CD4-positive, alpha-beta memory T cell (primary cell): ENCODE measurements around the gene PTTG2. TPM values are rescaled to one million over a fixed set of nuclear protein-coding genes. Genes with fewer than 3 reads are reported as not detected.

Experiments used
- CTCF ChIA-PET: fragments of 350-600 bp; sonication (Branson Sonifier 250); formaldehyde crosslinking; loops from one replicate; lab custom pipeline; 2021; ENCODE audit warnings: inconsistent platforms; ENCODE audit not compliant: partially characterized antibody; lab: Charles Lee
- POLR2A ChIA-PET: fragments of 350-600 bp; sonication (Branson Sonifier 250); formaldehyde crosslinking; loops from one replicate; lab custom pipeline; 2021; ENCODE audit not compliant: partially characterized antibody; lab: Charles Lee
- DNase-seq, 5 donors: peaks; one replicate each; pipeline versions ENCODE4 v3.0.0 to v3.0.0-alpha.2; 2020 to 2022; ENCODE audit warnings: mixed read lengths in 1 of 5
- H3K27ac ChIP-seq: one replicate; pipeline ENCODE4 v1.7.0; 2013; ENCODE audit warnings: low read depth, low read length
- H3K27me3 ChIP-seq: 2 replicates; pipeline ENCODE4 v1.7.0; 2013; ENCODE audit warnings: mild to moderate bottlenecking, low read length, moderate library complexity; ENCODE audit not compliant: insufficient read depth
- H3K36me3 ChIP-seq: 2 replicates; pipeline ENCODE4 v1.7.0; 2013; ENCODE audit warnings: mild to moderate bottlenecking, low read length, moderate library complexity; ENCODE audit not compliant: insufficient read depth
- H3K4me1 ChIP-seq: 2 replicates; pipeline ENCODE4 v1.7.0; 2013; ENCODE audit warnings: mild to moderate bottlenecking, low read length, moderate library complexity; ENCODE audit not compliant: insufficient read depth
- H3K4me3 ChIP-seq, 2 donors: one replicate each; pipeline ENCODE4 v1.7.0; 2013; ENCODE audit warnings: low read length in 2 of 2, mild to moderate bottlenecking in 1 of 2
- H3K9me3 ChIP-seq, 2 donors: one replicate each; pipeline ENCODE4 v1.7.0; 2013; ENCODE audit warnings: low read length in 2 of 2, control low read depth in 1 of 2; ENCODE audit not compliant: control insufficient read depth in 1 of 2
- H3K27ac Mint-ChIP-seq, 7 donors: one replicate each; pipeline ENCODE4 v1.8.0; 2020 to 2021; ENCODE audit warnings: mixed read lengths in 7 of 7, mild to moderate bottlenecking in 6 of 7, inconsistent platforms in 3 of 7, moderate library complexity in 3 of 7
- H3K27me3 Mint-ChIP-seq, 2 donors: one replicate each; pipeline ENCODE4 v1.8.0; 2020 to 2021; ENCODE audit warnings: mixed read lengths in 2 of 2
- H3K36me3 Mint-ChIP-seq, 2 donors: one replicate each; pipeline ENCODE4 v1.8.0; 2020 to 2021; ENCODE audit warnings: mixed read lengths in 2 of 2, inconsistent platforms in 1 of 2, mild to moderate bottlenecking in 1 of 2
- H3K4me1 Mint-ChIP-seq, 4 donors: one replicate each; pipeline ENCODE4 v1.8.0; 2020 to 2021; ENCODE audit warnings: mixed read lengths in 4 of 4, mild to moderate bottlenecking in 1 of 4
- H3K4me3 Mint-ChIP-seq, 8 donors: one replicate each; pipeline ENCODE4 v1.8.0; 2020 to 2021; ENCODE audit warnings: mixed read lengths in 8 of 8, mild to moderate bottlenecking in 7 of 8, moderate library complexity in 6 of 8, inconsistent platforms in 3 of 8
- H3K9me3 Mint-ChIP-seq, 8 donors: one replicate each; pipeline ENCODE4 v1.8.0; 2020 to 2021; ENCODE audit warnings: mixed read lengths in 8 of 8, mild to moderate bottlenecking in 5 of 8, inconsistent platforms in 3 of 8, moderate library complexity in 1 of 8
- intact Hi-C: fragments of 100-400 bp; cut with micrococcal nuclease; formaldehyde crosslinking; loops from one replicate; pipeline ENCODE4 v1.15.1; 2023
- polyA plus RNA-seq, 2 donors: library from polyadenylated mRNA; unstranded; fragments of 300-500 nt; fragmentation: Illumina TruSeq; gene quantifications; one replicate each; pipeline ENCODE4 v1.2.3, GENCODE V29; 2021
- total RNA-seq, 2 experiments: library from RNA; stranded (reverse); gene quantifications; one replicate each; pipeline ENCODE4 v1.2.3, GENCODE V29; 2021

PTTG2 gene
- total and polyA plus RNA-seq, 4 experiments from 2014 or later, result 1.5 to 1.9 TPM; not detected in 2

- Mint-ChIP-seq H3K4me3 (no peak overlapping the region), H3K36me3 (peaks cover 15 to 27% of the 10 kb centered on the region in 2 donors), H3K27me3 (no peaks in the 10 kb centered on the region), H3K9me3 (peaks cover 0 to 2% (median 0%) of the 10 kb centered on the region in 8 donors), H3K4me1 (peaks cover 0 to 9% (median 6%) of the 10 kb centered on the region in 4 donors), H3K27ac (peak overlapping the region in 1 of 7 donors; percentile 53)
- CTCF ChIA-PET, result no interaction called here
- Histone ChIP-seq H3K4me1 (no peaks in the 10 kb centered on the region), H3K4me3 (no peak overlapping the region), H3K27me3 (no peaks in the 10 kb centered on the region), H3K27ac (no peak overlapping the region), H3K9me3 (no peaks in the 10 kb centered on the region), H3K36me3 (no peaks in the 10 kb centered on the region)
- intact Hi-C loops, result no loop called here
- POLR2A ChIA-PET, result no interaction called here
- DNase-seq, result no peak
These were observed 3.3 kb upstream of the PTTG2 start for GRCh38 chr4:37956941-37957340.

- H3K4me1 Mint-ChIP-seq, result peaks cover 4 to 12% (median 7%) of the 10 kb centered on the region in 4 donors
- intact Hi-C loops, result no loop called here
- H3K27me3 ChIP-seq, result no peaks in the 10 kb centered on the region
- H3K9me3 ChIP-seq, result no peaks in the 10 kb centered on the region
- H3K27ac Mint-ChIP-seq, result no peak overlapping the region
- ChIA-PET POLR2A (no interaction called here), CTCF (no interaction called here)
- H3K4me3 ChIP-seq, result no peak overlapping the region
- peaks cover 0 to 2% (median 0%) of the 10 kb centered on the region in 8 donors for H3K9me3 Mint-ChIP-seq
- no peaks in the 10 kb centered on the region for H3K36me3 ChIP-seq
- no peaks in the 10 kb centered on the region for H3K27me3 Mint-ChIP-seq
- DNase-seq, result no peak
- no peaks in the 10 kb centered on the region for H3K4me1 ChIP-seq
- peaks cover 4 to 15% of the 10 kb centered on the region in 2 donors for H3K36me3 Mint-ChIP-seq
- no peak overlapping the region for H3K4me3 Mint-ChIP-seq
- H3K27ac ChIP-seq, result no peak overlapping the region
These were observed 1.3 kb upstream of the PTTG2 start for GRCh38 chr4:37958932-37959331.

- ChIA-PET POLR2A (no interaction called here), CTCF (interaction anchor here (0.9 to 1.8 kb wide), 2 partner anchors 9 to 167 kb away, joined by 3 to 5 read pairs; no protein-coding TSS in a partner anchor)
- Histone ChIP-seq H3K27ac (no peak overlapping the region), H3K9me3 (no peaks in the 10 kb centered on the region), H3K4me3 (no peak overlapping the region), H3K27me3 (no peaks in the 10 kb centered on the region), H3K36me3 (no peaks in the 10 kb centered on the region), H3K4me1 (no peaks in the 10 kb centered on the region)
- H3K9me3 Mint-ChIP-seq, result peaks cover 0 to 2% (median 0%) of the 10 kb centered on the region in 8 donors
- peak overlapping the region in 1 of 7 donors; percentile 52 for H3K27ac Mint-ChIP-seq
- intact Hi-C loops, result no loop called here
- no peak overlapping the region for H3K4me3 Mint-ChIP-seq
- no peaks in the 10 kb centered on the region for H3K27me3 Mint-ChIP-seq
- peaks cover 4 to 15% of the 10 kb centered on the region in 2 donors for H3K36me3 Mint-ChIP-seq
- no peak for DNase-seq
- H3K4me1 Mint-ChIP-seq, result peaks cover 5 to 12% (median 6%) of the 10 kb centered on the region in 4 donors
These were observed 667 bp downstream of the PTTG2 start for GRCh38 chr4:37960679-37961450.

GRCh38 chr4:37964734-37965457 lies 4.7 kb downstream of the PTTG2 start:
- Mint-ChIP-seq H3K27me3 (no peaks in the 10 kb centered on the region), H3K9me3 (no peaks in the 10 kb centered on the region), H3K4me1 (peaks cover 5 to 12% (median 8%) of the 10 kb centered on the region in 4 donors), H3K36me3 (peaks cover 0 to 4% of the 10 kb centered on the region in 2 donors), H3K27ac (peak overlapping the region in 2 of 7 donors; percentile 36 to 58), H3K4me3 (no peak overlapping the region)
- H3K4me1 ChIP-seq, result no peaks in the 10 kb centered on the region
- no peaks in the 10 kb centered on the region for H3K27me3 ChIP-seq
- no peak overlapping the region for H3K4me3 ChIP-seq
- no peak for DNase-seq
- POLR2A ChIA-PET, result no interaction called here
- no peaks in the 10 kb centered on the region for H3K9me3 ChIP-seq
- CTCF ChIA-PET, result no interaction called here
- intact Hi-C loops, result no loop called here
- no peak overlapping the region for H3K27ac ChIP-seq
- no peaks in the 10 kb centered on the region for H3K36me3 ChIP-seq

GRCh38 chr4:37966044-37966443 lies 5.8 kb downstream of the PTTG2 start:
- H3K4me3 Mint-ChIP-seq, result no peak overlapping the region
- H3K4me3 ChIP-seq, result no peak overlapping the region
- no peaks in the 10 kb centered on the region for H3K36me3 ChIP-seq
- CTCF ChIA-PET, result interaction anchor here (2.5 kb wide), 1 partner anchor 11 kb away, joined by 13 read pairs; no protein-coding TSS in a partner anchor
- H3K4me1 ChIP-seq, result peaks cover 3% of the 10 kb centered on the region
- H3K9me3 Mint-ChIP-seq, result no peaks in the 10 kb centered on the region
- H3K9me3 ChIP-seq, result no peaks in the 10 kb centered on the region
- POLR2A ChIA-PET, result no interaction called here
- peak overlapping the region in 1 of 7 donors; percentile 61 for H3K27ac Mint-ChIP-seq
- no peak overlapping the region for H3K27ac ChIP-seq
- peaks cover 1 to 8% of the 10 kb centered on the region in 2 donors for H3K36me3 Mint-ChIP-seq
- intact Hi-C loops, result no loop called here
- DNase-seq, result no peak
- no peaks in the 10 kb centered on the region for H3K27me3 ChIP-seq
- H3K27me3 Mint-ChIP-seq, result no peaks in the 10 kb centered on the region
- peaks cover 11 to 17% (median 13%) of the 10 kb centered on the region in 4 donors for H3K4me1 Mint-ChIP-seq

- no peaks in the 10 kb centered on the region for H3K9me3 Mint-ChIP-seq
These were observed 7.5 kb downstream of the PTTG2 start for GRCh38 chr4:37967736-37968135.

GRCh38 chr4:37968747-37969146 lies 8.5 kb downstream of the PTTG2 start:
- Mint-ChIP-seq H3K4me3 (no peak overlapping the region), H3K4me1 (peaks cover 10 to 15% (median 13%) of the 10 kb centered on the region in 4 donors), H3K36me3 (peaks cover 1 to 8% of the 10 kb centered on the region in 2 donors), H3K27ac (no peak overlapping the region), H3K27me3 (no peaks in the 10 kb centered on the region), H3K9me3 (no peaks in the 10 kb centered on the region)
- no peak for DNase-seq
- Histone ChIP-seq H3K4me1 (peaks cover 3% of the 10 kb centered on the region), H3K27ac (no peak overlapping the region), H3K9me3 (no peaks in the 10 kb centered on the region), H3K4me3 (no peak overlapping the region), H3K27me3 (no peaks in the 10 kb centered on the region), H3K36me3 (no peaks in the 10 kb centered on the region)
- intact Hi-C loops, result no loop called here
- POLR2A ChIA-PET, result no interaction called here
- CTCF ChIA-PET, result interaction anchor here (1.9 to 2.5 kb wide), 2 partner anchors 9 to 165 kb away, joined by 4 to 13 read pairs; no protein-coding TSS in a partner anchor

More at GRCh38 chr4:37967736-37968135, 7.5 kb downstream of the PTTG2 start:
- ChIA-PET POLR2A (interaction anchor here (0.5 kb wide), 1 partner anchor 188 kb away, joined by 6 read pairs; no protein-coding TSS in a partner anchor), CTCF (interaction anchor here (1.1 to 2.5 kb wide), 3 partner anchors 10 to 164 kb away, joined by 3 to 13 read pairs (median 4); no protein-coding TSS in a partner anchor)
- Histone ChIP-seq H3K4me3 (no peak overlapping the region), H3K9me3 (no peaks in the 10 kb centered on the region), H3K27ac (no peak overlapping the region), H3K27me3 (no peaks in the 10 kb centered on the region), H3K36me3 (no peaks in the 10 kb centered on the region), H3K4me1 (peaks cover 3% of the 10 kb centered on the region)
- Mint-ChIP-seq H3K4me3 (no peak overlapping the region), H3K27me3 (no peaks in the 10 kb centered on the region), H3K4me1 (peaks cover 11 to 17% (median 14%) of the 10 kb centered on the region in 4 donors), H3K27ac (peak overlapping the region in 3 of 7 donors; percentile 20 to 47 (median 22)), H3K36me3 (peaks cover 1 to 8% of the 10 kb centered on the region in 2 donors)
- intact Hi-C loops, result no loop called here
- no peak for DNase-seq
